Nephron progenitor cell (in vitro differentiated cells): ENCODE results near the gene TNFRSF4.
A peak's percentile ranks its signal among the peaks of the same experiment; 100 is the strongest.

Experiments
- DNase-seq: peaks from one replicate; pipeline ENCODE4 v3.0.0; 2021
- H3K27ac Mint-ChIP-seq: 2 replicates; pipeline ENCODE4 v1.8.0; 2021; ENCODE audit warnings: mild to moderate bottlenecking, moderate library complexity, mixed read lengths
- H3K27me3 Mint-ChIP-seq: 2 replicates; pipeline ENCODE4 v1.8.0; 2021; ENCODE audit warnings: mild to moderate bottlenecking, low read depth, mixed read lengths; ENCODE audit not compliant: poor library complexity
- H3K36me3 Mint-ChIP-seq: 2 replicates; pipeline ENCODE4 v1.8.0; 2021; ENCODE audit warnings: low read depth, mixed read lengths
- H3K4me1 Mint-ChIP-seq: 2 replicates; pipeline ENCODE4 v1.8.0; 2021; ENCODE audit warnings: mixed read lengths
- H3K4me3 Mint-ChIP-seq: 2 replicates; pipeline ENCODE4 v1.8.0; 2021; ENCODE audit warnings: mild to moderate bottlenecking, moderate library complexity, mixed read lengths
- H3K9me3 Mint-ChIP-seq: 2 replicates; pipeline ENCODE4 v1.8.0; 2021; ENCODE audit warnings: mild to moderate bottlenecking, moderate library complexity, mixed read lengths
- TF ChIP-seq, protein P1 (sequence below): fragments of 200-600 bp; sonication (generic); IDR thresholded peaks from 2 replicates; pipeline ENCODE4 v1.5.0; 2021; ENCODE audit warnings: antibody characterized with exemption

The TNFRSF4 gene

DNA sequence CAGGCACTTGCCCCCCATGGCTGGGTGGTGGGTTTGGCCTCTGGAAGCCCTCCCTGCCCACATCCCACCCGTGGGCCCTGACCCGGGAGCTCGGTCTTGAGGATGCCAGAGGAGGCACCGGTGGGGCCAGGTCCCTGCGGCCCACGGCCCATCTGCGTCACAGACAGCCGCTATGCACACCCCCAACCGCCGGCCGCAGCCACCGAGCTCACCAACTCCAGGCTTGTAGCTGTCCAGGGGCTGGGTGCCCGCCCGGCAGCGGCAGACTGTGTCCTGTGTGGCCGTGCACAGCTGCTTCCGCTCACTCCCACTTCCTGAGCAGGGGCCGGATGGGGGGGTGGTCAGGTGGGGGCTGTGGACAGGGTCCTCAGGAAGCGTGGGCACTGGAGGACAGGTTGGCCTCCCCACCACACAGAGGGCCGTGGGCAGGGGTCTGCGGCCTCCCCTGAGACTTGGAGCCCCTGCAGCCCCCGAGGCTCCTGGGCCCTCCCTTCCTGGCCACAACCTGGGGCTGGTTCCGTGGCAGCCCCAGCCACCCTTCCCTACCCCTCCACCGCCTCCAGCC is 1.1 kb downstream of the TNFRSF4 start:
- Mint-ChIP-seq H3K4me3 (no peak overlapping the region), H3K36me3 (peaks cover 6% of the 10 kb centered on the region), H3K9me3 (no peaks in the 10 kb centered on the region), H3K4me1 (peaks cover 11% of the 10 kb centered on the region), H3K27me3 (peaks cover 8% of the 10 kb centered on the region), H3K27ac (no peak overlapping the region)
- peak; percentile 8 for DNase-seq
- TF ChIP-seq, protein P1, sequence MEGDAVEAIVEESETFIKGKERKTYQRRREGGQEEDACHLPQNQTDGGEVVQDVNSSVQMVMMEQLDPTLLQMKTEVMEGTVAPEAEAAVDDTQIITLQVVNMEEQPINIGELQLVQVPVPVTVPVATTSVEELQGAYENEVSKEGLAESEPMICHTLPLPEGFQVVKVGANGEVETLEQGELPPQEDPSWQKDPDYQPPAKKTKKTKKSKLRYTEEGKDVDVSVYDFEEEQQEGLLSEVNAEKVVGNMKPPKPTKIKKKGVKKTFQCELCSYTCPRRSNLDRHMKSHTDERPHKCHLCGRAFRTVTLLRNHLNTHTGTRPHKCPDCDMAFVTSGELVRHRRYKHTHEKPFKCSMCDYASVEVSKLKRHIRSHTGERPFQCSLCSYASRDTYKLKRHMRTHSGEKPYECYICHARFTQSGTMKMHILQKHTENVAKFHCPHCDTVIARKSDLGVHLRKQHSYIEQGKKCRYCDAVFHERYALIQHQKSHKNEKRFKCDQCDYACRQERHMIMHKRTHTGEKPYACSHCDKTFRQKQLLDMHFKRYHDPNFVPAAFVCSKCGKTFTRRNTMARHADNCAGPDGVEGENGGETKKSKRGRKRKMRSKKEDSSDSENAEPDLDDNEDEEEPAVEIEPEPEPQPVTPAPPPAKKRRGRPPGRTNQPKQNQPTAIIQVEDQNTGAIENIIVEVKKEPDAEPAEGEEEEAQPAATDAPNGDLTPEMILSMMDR, result no peak

DNA sequence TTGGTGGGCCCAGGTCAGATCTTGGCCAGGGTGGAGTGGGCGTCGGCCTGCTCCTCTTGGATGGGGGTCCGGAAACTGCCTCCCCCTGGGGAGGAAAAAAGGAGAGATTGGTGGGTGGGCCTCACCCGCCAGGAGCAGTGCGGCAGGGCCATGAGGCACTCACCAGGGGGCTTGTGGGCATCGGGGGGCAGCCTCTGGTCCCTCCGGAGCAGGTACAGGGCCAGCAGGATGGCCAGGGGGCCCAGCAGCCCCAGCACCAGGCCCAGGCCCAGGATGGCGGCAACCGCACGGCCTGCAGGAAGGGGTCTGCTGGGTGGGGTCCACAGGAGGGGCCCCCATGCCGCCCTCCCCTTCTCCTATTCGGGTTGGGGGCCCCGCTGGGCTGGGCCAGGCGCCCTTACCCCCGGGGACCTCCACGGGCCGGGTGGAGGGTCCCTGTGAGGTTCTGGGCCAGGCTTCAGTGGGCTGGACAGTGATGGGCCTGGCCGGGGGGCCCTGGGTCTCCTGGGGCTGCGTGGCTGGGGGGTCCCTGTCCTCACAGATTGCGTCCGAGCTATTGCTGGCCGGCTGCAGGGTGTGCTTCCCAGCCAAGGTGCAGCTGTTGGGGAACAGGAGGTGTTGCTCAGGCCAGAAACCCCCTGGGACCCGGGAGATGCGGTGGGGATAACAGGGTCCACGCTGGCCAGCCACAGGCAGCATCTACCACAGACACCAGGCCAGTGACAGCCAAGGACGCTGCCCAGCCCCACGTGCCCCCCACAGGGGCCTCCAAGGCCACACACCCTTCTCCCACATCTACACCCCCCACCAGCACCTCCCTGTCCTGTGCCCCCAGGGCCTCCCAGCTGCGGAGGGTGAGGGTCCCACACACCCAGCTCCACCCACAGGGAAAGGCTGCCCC is 2.2 kb downstream of the TNFRSF4 start:
- H3K4me1 Mint-ChIP-seq, result peaks cover 13% of the 10 kb centered on the region
- TF ChIP-seq, protein P1, result no peak
- DNase-seq, result peak; percentile 6
- peaks cover 17% of the 10 kb centered on the region for H3K27me3 Mint-ChIP-seq
- no peak overlapping the region for H3K27ac Mint-ChIP-seq
- H3K36me3 Mint-ChIP-seq, result peaks cover 5% of the 10 kb centered on the region
- H3K4me3 Mint-ChIP-seq, result no peak overlapping the region
- H3K9me3 Mint-ChIP-seq, result no peaks in the 10 kb centered on the region

DNA sequence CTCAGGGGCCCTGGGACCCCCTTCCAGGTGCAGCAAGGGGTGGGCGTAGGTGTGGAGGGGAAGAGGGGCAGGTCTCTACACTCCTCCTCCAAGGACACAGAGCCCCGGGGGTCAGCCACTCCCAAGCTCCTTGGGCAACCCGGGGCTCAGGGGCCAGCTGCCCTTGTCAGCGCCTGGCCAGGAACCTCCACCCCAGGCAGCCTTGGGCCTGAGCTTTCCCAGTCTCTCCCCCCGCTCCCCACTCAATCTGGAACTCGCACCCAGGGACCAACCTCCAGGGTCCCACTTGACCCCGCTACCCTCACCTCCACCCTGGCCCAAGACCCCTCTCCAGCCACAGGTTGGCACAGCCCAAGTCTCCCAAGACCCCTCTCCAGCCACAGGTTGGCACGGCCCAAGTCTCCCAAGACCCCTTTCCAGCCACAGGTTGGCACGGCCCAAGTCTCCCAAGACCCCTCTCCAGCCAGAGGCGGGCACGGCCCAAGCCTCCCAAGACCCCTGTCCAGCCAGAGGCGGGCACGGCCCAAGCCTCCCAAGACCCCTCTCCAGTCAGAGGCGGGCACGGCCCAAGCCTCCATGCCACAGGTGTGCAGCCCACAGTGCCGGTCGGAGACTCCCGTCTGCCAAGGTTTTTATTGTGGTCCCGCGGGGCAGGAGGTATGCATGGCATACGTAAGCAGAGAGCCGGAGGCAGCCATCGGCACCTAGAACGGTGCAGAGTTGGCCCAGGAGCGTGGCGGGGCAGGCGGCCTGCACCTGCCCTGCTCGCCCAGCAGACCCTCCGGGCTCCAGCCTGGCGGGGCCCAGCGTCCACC is 3.0 kb downstream of the TNFRSF4 start:
- Mint-ChIP-seq H3K4me1 (peaks cover 13% of the 10 kb centered on the region), H3K27me3 (peaks cover 23% of the 10 kb centered on the region), H3K9me3 (no peaks in the 10 kb centered on the region), H3K27ac (no peak overlapping the region), H3K36me3 (no peaks in the 10 kb centered on the region), H3K4me3 (no peak overlapping the region)
- TF ChIP-seq, protein P1, result no peak
- DNase-seq, result peak; percentile 1

DNA sequence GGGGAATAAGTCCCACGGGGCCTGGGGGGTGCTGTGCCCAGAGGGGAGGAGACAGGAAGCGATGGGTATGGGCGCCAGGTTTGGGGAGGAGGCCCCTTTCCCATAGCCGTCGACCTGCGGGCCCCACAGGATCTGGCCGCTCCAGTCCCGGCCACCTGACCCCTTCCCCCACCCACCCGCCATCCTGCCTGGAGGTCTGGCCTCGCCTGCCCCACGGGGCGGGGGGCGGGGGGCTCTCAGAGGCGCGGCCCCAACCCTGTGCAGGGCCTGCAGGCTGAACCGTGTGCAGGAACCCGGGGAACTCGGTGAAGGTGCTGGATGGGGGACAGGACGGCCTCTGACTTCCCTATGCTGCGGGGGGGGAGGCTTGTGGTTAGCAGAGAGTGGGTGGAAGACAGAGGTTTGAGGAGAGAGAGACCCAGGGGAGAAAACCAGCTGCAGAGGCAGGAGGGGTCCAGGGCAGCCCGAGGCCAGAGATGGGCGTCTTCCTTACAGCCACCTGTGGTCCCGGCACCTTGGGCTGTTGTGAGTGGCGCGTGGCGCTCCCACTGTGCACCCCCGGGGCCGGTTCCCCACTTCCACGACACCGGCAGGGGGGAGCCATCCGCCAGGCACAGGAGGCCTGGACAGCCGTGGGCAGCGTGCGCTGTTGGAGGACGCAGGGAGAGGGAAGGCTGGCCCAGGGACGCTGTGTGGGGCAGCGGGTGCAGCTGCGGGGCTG is 5.1 kb downstream of the TNFRSF4 start:
- Mint-ChIP-seq H3K27me3 (peaks cover 26% of the 10 kb centered on the region), H3K36me3 (no peaks in the 10 kb centered on the region), H3K4me3 (no peak overlapping the region), H3K9me3 (no peaks in the 10 kb centered on the region), H3K4me1 (peaks cover 13% of the 10 kb centered on the region), H3K27ac (no peak overlapping the region)
- DNase-seq, result peak; percentile 6
- TF ChIP-seq, protein P1, result no peak

DNA sequence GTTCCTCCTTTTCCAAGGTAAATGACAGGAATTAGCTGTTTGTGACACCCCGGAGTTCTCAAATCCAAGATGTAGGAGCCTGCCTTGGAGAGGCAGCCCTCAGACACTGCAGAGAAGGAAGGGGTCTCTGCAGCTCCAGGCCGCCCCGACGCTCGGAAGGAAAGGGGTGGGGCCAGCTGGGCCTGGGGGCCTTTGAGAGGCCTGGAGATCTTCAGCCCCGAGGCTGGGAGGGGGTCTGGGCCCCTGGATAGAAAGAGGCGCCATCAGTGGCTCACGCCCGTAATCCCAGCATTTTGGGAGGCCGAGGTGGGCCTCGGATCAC is 6.4 kb downstream of the TNFRSF4 start:
- H3K4me1 Mint-ChIP-seq, result peaks cover 13% of the 10 kb centered on the region
- no peak overlapping the region for H3K27ac Mint-ChIP-seq
- TF ChIP-seq, protein P1, result no peak
- H3K9me3 Mint-ChIP-seq, result no peaks in the 10 kb centered on the region
- no peak overlapping the region for H3K4me3 Mint-ChIP-seq
- peak; percentile 1 for DNase-seq
- no peaks in the 10 kb centered on the region for H3K36me3 Mint-ChIP-seq
- peaks cover 32% of the 10 kb centered on the region for H3K27me3 Mint-ChIP-seq
